ENCODE results near the gene OPCML.

The OPCML gene

DNA sequence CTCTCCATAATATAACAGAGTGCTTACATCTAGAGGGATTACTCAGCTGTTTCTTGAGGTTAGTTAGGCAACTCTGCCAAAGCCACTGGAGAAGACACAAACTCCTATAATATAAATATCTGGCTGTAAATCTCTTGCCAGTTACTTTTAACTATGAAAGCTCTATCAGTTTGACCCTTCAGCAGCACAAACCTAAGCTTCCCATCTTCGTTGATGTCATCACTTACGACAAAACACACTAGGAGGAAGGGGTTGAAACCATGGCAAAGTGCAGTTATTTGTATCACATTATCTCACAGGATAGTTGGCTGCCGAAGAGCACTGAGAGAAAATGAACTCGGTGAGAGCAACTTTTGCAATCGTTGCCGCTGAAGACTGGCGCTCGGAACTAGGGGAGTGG, 922.1 kb downstream of the OPCML start:
- in situ Hi-C loops (cut with HindIII; ENCODE audit: low sequenced_read_pairs): no loop called here

DNA sequence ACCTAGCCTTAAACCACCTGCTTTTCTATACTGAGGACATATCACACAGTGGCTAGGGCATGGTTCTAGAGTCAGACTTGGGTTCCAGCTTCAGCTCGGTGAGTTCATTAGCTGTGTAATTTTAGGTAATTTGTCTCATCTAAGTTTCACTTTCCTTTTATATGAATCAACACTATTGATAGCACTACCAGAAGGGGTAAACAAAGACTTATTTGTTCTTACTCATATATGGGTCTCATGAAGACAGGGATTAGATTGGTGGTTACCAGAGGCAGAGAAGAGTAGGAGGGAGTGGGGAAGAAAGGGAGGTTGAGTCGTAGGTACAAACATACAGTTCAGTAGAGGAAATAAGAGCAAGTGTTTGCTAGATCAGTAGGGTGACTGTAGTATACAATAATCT, 924.7 kb downstream of the OPCML start:
- in situ Hi-C loops (cut with HindIII; ENCODE audit: low sequenced_read_pairs): no loop called here

DNA sequence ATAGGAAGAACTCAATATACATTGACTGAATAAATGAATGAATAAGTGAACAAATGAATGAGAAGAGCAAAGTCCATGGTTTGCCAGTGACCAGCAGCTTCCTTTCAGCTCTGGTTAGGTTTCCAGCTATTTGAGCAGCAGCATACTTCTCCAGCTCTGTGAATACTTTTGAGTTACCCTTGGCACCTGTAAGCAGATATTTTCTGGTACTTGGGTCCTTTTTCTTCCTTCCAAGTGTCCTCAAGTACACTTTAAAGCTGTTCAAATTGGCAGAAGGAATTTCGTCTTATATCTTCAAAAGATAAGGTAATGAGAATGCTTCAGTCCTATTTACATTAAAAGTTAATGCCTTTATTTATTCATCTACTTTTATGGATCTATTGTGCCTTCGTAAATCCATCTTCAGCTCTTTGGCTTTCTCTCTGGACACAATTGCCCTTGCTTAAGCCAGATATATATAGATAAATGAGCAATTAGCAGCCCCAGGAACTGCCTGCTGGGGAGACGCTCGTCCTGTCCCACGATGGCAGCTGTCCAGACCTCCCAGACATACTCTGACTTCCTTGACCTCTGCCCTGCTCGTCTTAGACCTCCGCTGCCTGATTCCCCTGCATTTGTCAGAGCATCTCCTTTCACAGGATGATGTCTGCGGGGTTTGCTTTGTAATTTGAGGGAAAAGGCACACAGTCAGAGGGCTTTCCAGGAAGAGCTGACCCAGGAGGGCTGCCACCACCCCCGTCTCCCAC, 926.3 kb downstream of the OPCML start:
- in situ Hi-C loops (cut with HindIII; ENCODE audit: low sequenced_read_pairs): no loop called here

DNA sequence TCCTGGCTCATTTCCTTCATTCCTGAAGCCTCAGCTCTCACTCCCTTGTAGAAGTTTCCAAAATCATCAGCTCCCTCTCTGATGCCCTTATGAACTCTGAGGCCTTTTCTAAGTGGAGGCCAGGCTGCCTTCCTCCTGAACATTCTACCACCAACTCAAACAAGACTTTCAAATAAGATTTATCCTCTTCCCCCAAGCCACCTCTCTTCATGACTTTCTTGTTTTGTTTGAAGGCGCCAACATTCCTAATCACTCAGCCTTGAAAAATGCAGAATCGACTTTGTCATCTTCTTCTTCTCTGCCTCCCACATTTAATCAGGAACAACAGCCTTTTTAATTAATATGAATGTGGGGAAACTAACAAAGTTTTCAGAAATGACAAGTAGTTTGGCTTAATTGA, 927.9 kb downstream of the OPCML start:
- in situ Hi-C loops (cut with HindIII; ENCODE audit: low sequenced_read_pairs): no loop called here

DNA sequence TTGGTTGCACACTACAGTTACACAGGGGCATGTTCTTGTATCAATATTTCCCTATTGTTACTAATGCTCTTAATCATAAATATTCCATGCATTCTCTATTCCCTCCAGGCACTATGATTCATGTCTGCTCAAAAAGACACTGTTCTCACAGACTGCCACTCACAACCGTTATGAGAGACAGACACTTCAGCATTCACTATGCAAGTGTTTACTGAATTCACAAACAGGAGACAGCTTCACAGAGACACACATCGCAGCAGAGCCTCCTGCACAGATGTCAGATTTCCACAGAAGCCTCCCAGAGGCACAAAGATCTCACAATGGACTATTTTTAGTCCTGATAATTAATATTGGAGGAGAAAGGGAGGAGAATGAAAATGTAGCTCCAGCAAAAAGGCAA, 930.4 kb downstream of the OPCML start:
- in situ Hi-C loops (cut with HindIII; ENCODE audit: low sequenced_read_pairs): no loop called here

DNA sequence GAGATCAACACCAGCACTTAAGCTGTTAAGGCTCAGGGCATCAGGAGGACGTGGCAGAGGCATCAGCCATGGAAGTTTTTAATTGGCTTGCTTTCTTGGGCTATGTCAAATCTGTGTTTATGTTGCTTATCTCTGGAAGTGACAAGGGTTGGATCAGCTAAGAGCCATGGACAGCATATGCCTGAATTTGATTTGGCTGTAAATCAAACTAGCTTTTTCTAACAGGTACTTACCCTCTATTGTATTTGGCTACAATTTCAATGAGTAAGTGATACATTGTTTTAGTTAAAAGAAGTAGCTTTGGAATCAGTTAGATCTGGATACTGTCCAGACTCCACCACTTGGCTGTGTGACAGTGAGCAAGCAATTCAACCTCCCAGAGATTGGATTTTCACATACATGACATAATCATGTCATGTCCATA, 936.6 kb downstream of the OPCML start:
- in situ Hi-C loops (cut with HindIII; ENCODE audit: low sequenced_read_pairs): no loop called here

DNA sequence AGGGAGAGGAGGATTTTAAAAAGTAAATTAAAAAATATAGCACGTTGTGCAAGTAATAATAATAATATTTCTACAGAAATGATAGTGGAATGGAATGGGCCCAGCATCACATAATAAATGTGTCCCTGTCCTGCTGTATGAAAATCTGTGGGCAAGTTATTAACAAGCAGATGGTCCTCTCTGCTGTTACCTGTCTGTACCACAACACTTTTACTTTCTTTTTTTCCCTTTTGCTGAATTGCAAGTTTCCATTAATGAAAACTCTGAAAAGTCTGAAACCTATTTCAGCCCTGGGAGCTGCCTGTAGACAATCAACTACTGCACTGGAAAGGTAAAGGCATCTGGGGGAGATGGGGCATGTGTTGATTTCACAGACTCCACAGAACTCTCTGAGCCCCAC, 937.1 kb downstream of the OPCML start:
- in situ Hi-C loops (cut with HindIII; ENCODE audit: low sequenced_read_pairs): no loop called here

DNA sequence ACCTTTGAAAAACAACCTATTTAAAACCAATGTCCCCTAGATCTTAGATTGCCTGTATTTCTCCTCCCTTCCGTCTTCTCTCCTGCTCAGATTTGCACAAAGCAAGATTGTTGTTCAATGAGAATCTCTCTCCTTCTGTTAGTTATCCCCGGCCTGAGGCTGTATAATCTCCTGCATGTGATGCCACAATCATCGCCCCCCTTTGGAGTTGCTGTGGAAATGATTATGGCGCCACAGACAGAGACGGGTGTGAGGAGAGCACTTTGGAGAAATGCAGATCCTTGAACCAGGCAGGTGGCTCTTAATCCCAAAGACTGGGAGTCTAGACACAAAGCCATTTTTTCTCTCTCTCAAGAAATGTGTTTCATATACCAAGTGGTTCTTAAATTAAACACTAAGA, 941.3 kb downstream of the OPCML start:
- in situ Hi-C loops (cut with HindIII; ENCODE audit: low sequenced_read_pairs): no loop called here

DNA sequence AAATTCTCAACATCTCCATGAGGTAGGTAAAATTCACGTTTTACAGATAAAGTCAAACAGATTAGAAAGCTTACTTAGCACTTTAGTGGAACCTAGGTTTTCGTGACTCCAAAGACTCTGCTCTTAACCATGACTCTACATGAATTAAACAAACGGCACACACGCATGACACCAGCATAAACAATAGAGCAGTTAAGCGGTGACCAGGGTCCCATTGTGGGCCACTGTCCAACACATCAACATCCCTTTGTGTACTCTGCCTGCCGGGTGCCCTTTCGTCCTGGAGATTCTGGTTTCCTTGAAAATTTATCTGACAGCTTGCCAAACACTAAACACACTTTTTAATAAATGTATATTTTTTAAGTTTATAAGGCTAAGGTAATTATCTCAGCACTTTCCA, 941.7 kb downstream of the OPCML start:
- in situ Hi-C loops (cut with HindIII; ENCODE audit: low sequenced_read_pairs): no loop called here

DNA sequence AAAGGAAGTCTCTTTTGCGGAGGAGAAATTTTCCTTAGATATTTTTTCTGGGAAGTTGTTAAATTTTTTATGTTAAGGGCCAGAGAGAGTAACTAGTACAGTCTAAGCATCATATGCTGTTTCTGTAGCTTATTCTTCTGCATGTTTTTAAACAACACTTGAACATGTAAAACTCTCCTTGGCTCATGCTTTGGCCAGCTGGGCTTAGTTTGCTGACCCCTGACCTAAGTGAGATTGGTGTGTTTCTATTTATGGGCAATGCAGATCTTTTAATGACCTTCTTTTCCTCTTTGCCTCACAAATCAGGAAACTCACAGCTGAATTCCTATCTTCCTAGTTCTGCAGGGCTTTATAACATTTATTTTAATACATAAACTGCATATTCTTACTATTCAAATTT, 942.5 kb downstream of the OPCML start:
- in situ Hi-C loops (cut with HindIII; ENCODE audit: low sequenced_read_pairs): no loop called here

DNA sequence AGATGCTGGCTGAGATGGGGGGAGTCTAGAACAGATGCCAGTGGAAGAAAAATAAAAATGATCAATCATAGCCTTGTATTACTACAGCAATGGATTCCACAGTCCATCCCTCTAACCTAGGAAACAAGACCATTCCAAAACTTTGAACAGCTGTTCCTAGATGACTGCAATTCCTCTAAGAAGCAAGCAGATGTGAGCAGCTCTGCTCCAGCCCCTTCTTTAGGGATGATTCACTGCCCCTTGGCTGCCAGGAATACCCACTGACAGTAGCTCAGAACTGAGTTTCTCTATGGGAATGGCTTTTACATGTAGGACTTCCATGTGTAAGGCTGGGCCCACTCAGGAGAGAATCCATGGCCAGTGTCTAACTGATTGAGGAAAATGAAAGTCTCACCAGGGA, 943.9 kb downstream of the OPCML start:
- in situ Hi-C loops (cut with HindIII; ENCODE audit: low sequenced_read_pairs): no loop called here

DNA sequence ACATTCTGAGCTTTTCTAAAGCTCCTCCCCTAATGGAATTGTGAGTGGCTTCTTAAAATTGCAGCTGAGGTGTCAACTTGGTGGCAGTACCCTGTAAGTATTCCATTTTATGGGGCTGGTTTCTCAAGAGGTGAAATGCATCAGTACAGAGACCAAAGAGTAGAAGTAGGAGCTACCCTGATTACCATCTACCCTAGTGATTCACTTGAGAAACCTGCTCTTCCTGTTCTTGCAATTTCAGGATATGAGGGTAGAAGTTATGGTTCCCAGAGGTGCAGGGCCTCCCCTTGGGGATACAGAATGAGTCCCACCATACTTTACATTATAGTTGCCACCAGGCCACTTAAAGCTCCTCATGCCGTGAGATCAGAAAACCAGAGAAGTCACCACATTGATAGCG, 944.6 kb downstream of the OPCML start:
- in situ Hi-C loops (cut with HindIII; ENCODE audit: low sequenced_read_pairs): no loop called here

DNA sequence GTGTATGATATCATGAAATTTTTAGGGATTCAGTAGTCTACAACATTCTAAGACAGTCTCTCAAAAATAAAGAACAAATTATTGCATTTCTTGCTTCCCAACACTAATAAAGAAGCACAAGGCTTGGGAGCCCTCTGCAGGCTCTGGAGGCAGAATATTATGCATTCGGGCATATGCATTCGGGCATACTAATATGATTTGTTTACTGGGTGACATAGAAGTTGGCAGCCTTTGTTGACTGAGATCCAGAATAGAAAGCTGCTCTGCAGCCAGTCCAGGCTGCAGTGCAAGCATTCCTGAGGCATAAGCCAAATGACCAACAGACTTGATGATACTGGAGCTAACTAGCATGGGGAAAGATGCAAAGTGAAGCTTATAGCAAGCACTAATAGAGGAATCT, 945.5 kb downstream of the OPCML start:
- in situ Hi-C loops (cut with HindIII; ENCODE audit: low sequenced_read_pairs): no loop called here

DNA sequence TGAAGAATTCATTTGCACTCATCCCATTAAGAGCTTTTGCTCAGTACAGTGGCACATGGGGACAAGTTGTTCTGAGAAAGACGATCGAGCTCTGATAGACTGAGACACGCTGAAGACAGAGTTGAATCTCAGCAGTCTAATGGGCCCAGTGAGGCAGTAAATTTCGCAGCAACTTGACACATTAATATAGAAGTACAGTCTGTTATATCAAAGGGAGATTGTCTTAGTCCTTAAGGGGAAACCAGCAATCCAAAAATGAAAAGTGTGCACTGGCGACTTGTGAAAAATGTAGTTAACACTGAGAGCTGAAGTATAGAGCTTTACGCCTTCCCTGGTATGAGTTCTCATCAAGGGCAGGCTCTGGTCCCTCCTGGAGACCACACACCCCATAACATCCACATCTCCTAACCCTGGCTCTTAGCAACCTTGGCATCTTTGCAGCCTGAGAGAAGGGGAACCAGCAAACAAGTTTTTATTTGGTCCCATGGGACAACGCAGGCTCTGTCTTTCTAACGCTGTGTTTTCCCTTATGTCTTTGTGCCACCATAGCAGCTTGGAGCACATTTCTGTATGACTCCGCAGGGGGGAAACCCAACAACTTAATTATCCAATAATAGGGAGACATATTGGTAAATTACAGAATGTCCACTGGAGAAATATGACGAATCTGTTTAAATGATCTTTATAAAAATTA, 952.5 kb downstream of the OPCML start:
- in situ Hi-C loops (cut with HindIII; ENCODE audit: low sequenced_read_pairs): no loop called here

DNA sequence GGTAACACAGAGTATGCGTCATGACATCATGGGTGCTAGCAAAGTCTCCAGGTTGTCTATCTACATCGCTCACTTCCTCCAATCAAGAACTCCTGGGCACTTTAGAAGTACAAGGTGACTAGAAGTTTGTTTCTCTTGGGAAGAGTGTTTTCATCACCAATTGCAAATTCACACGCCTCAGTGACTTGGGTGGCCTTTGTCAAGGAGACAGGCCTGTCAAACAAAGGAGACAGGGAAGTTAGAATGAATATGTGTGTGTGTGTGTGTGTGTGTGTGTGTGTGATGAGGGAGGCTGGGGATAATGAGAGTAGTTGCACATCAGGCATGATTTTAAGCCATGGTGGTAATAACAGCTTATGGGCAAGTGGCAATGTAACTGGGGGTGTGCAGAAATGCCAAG, 953.2 kb downstream of the OPCML start:
- in situ Hi-C loops (cut with HindIII; ENCODE audit: low sequenced_read_pairs): no loop called here

DNA sequence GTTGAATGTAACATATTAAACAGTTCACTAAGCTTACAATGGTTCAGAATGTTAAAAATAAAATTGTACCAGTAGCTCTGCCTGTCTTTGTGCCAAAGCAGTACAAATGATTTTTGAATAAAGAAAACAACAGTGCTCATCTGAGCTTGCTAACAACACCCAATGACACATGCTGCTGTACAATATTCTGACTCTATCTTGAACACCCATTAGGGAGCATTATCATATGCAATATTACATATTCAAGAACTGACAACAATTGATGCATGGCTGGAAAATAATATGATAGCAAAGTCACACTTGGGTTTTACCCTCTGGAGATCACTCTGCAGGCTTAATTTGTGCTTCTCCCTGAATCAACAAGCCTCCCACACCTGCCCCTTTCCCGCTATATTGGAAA, 953.7 kb downstream of the OPCML start:
- in situ Hi-C loops (cut with HindIII; ENCODE audit: low sequenced_read_pairs): no loop called here

DNA sequence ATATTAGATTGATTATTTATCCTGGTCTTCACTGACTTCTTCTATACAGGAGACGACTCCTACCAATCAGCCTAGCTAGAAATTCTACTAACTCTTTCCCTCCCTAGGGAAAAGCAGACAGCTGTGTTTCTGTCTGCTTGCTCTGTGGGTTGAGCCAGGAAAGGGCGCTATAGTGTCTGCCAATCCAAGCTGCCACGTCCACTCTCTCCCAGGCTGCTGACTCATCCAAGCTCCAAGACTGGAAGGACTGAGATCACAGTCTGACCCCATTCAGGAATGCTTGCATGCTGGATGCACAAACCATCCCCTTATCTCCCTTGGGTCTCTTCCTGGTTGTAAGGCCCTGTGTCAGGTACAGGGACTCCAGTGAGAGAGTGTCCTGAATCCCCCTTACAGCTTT, 955.6 kb downstream of the OPCML start:
- in situ Hi-C loops (cut with HindIII; ENCODE audit: low sequenced_read_pairs): no loop called here

DNA sequence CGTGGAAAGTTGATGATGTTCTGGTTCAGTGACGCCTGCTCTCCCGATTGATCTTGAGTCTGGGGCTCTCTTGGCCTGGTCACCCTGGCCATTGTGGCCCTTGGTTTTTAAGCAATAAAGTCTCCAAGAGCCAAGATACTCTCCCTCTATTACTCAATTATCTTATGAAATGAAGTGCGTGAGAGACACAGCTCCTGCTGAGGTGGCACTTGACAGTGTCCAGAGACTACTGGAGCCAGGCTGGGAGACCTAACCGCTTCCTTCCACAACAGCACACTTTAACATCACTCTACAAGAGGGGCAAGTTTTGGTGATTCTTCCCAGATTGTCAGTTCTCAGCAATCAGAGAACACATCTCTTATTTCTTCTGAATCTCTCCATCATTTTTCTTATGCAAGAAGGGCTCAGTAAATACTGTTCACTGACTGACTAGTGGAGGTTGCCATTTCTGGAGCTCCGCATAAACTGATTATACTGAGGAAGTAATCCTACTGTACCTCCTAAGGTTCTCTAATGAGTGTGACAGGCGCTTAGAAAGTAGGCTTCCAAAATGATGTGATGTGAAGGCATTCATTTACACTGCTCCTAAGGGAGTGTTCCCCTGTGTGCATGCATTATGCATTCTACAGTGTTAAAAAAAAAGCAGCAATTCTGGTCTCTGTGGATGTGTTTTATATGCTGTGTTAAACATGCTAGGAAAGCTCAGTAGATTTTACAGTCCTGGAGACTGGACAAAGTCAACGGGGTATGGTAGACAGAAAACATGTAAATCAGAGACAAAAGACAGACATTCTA, 968.0 kb downstream of the OPCML start:
- in situ Hi-C loops (cut with HindIII; ENCODE audit: low sequenced_read_pairs): no loop called here

DNA sequence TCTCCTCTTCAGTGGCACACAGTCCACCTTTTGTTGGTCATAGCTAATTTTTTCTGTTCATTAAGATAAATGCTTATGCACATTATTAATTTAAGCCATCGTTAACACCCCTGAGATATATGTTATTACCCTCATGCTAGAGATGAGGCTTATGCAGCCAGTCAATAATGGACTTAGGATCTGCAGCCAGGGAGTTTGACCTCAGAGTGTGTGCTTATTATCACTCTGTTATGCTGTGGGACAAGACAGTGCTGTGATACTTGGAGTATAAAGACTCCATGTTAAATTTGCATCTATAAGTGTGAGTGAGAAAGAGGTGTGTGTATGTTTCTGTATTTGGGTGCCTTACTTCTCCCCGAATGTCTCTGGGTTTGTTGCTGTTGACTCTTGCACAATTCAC, 969.3 kb downstream of the OPCML start:
- in situ Hi-C loops (cut with HindIII; ENCODE audit: low sequenced_read_pairs): no loop called here

DNA sequence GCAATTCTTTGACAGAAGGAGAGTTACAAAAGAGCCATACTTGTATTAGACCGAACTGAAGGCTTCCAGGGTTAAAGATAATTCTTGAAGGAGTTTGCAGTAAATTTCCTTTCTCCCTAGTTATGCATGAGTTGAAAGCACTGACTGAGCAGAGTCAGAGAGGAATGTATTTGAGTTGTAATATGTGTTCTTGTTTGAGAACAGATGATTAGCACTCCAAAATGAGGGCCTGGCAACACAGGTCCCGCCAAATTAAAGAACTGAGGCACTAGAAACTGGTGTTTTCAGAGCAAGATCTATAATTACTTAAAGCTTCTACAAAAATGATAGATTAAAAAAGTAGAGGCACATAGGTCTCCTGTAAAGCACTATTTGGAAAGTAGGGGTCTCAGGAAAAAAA, 970.4 kb downstream of the OPCML start:
- in situ Hi-C loops (cut with HindIII; ENCODE audit: low sequenced_read_pairs): no loop called here

DNA sequence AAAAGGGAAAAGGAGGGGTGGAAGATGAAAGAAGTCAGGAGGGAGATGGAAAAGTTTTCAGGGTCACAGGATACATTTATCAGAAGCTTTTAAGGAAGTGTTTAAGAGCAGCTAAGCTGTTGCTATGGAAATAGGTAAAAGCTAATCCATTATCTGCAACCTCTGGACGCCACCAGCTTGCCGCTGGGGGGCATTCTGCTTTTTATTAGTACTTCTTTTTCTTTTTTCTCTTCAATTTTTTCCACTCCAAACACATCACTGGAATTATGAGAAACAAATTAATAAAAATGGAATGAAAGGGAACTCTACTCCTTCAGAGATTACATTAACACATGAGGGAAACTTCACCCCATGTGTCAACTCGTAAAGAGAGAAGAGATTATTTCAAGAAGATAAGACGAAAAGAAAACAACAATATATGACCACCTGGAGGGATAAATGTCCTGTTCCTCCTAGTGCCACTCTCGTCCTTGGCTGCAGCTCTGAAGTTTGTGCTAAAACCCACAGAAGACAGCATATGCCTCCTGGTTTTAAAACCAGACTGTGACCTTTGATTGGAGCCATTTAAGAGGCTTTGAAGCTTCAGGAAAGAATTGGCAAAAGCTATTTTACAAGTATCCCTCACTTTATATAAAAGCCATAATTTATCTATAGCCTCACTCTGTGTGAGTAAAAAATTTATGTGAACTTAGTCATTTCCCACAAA, 972.8 kb downstream of the OPCML start:
- in situ Hi-C loops (cut with HindIII; ENCODE audit: low sequenced_read_pairs): no loop called here

All from DLD1 (cell line).